ENCODE results near the gene TUFT1.

TUFT1 gene, protein sequence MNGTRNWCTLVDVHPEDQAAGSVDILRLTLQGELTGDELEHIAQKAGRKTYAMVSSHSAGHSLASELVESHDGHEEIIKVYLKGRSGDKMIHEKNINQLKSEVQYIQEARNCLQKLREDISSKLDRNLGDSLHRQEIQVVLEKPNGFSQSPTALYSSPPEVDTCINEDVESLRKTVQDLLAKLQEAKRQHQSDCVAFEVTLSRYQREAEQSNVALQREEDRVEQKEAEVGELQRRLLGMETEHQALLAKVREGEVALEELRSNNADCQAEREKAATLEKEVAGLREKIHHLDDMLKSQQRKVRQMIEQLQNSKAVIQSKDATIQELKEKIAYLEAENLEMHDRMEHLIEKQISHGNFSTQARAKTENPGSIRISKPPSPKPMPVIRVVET

DNA sequence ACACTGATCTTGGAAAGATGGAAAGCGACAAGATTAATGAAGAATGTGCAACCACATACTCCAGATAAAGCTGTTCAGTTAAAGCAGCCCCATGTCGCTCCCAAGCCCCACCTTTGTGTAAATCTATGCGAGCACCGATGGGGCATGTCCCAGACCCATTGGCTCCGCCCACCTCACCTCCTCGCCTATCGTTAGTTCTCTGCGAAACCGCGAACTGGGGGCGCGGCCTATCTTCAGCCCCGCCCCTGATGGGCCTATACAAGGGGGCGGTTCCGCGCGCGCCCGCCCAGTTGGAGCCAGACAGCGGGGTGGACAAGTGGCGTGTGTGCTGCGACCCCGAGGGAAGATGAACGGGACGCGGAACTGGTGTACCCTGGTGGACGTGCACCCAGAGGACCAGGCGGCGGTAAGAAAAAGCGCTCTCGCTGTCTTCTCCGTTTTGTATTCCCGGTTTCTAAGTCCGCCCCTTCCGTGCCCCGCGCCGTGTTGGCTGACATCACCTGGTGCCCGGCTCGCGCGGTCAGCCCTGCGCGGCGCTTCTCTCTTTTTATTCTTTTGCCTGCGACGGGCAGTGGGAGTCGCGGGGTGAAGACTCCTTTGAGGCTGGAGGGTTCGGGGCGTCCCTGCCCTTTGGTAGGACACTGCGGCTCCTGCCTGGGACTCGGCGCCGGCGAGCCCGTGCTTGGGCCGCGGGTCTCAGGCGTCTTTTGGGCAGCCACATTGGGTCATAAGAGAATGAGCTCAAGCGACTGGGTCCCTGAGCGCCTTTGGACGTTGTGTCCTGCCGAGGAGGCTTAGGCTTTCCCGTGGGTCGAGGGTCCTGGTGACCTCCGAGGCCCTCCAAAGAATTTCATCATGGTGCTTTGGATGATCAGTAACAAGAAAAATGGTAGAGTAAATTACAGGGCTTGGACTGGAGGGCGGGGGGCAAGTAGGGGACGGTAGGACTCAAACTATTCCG lies at the start of gene TUFT1:
Gene TUFT1, plus strand, starts transcription at position 289 of the 961 bp plus-strand sequence. Its CDS starts 58 bp downstream, at position 347.
- DNase-seq = peak; percentile 96

DNA sequence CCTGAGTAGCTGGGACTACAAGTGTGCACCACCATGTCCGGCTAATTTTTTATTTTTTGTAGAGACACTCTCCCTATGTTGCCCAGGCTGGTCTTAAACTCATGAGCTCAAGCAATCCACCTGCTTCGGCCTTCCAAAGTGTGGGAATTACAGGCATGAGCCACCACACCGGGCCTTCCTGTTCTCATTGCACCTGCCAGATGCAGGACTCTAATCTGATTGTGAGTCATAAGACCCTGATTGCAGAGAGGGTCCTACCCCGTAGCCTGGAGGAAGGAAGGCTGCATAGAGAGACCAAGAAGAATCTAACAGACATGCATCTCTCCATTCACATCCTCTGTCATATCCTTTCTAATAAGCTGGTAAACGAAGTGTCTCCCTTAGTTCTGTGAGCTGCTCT lies 48.5 kb upstream of the TUFT1 start:
- DNase-seq = no peak

DNA sequence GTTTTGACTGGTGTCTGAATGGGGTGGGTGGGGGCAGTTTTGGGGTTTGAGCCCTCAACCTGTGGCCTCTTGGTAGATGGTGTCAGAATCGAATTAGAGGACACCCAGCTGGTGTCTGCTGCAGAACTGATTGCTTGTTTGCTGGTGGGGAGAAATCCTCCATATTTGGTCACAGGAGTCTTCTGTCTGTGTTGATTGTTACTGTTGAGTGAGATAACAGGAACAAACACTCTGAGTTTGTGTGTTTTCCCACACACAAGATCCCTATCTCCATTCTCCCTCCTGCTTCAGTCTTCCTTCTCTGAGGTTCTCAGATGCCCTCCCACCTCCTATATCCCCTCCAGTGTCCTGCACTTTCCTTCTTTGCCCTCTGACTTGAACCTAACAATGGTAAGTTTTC lies 48.0 kb upstream of the TUFT1 start:
- no peak for DNase-seq

DNA sequence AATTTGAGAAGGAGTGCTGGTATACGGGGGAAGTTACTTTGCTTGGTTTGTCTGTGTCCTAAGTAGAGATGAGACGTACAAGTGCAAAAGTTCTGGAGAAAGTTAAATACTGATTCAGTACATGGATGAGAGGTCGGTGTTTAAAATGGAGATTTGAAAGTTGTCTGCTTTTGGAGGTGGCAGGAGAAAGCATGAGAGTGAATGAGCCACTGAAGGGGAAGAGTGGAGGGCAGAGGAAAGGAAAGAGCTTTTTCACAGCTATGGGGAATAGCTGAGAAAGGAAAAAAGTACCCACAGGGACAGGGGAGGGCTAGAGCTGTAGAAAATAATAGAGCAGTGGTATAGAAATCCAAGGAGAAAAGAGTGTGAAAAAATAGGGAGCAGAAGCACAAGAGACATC lies 47.1 kb upstream of the TUFT1 start:
- no peak for DNase-seq

DNA sequence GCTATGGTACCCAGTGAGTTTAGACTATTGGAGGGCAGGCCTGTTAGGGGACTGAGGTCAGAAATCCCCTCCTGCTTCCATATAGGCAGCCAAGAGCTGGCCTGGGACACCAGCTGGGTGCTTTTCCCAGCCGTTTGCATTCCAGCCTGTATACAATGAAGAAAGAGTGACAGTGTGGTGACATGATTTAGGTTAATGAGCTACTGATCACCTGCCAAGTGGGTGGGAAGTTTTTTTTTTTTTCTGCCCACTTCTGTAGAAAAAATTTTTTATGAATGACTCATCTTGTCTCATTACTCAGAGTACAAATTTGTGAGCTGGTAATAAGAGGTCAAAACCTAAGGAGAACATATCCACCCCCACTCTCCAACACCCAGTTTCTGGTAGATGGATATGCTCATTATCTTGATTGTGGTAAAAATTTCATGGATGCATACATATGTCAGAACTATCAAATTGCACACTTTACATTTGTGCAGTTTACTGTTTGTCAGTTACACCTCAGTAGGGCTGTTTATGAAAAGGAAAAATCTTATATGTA lies 45.3 kb upstream of the TUFT1 start:
- DNase-seq = no peak

DNA sequence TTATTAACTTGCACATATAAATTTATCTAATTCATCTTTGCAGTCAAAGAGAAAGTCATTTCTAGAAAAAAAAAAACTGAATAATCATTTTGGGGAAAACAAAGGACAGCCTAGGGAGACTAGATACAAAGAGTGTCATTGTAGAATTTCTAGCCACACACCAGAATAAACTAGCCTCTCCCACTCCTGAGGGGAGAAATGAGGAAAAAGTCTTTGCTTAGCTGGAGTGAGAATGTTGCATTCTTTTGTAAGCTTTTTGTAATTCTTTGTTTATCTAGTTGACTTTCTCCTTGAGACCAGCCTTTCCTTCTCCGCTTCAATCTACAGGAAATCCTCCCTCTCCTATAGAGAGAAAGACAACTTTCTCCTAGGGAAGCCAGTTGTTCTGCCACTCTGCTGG lies 44.8 kb upstream of the TUFT1 start:
- DNase-seq = no peak

DNA sequence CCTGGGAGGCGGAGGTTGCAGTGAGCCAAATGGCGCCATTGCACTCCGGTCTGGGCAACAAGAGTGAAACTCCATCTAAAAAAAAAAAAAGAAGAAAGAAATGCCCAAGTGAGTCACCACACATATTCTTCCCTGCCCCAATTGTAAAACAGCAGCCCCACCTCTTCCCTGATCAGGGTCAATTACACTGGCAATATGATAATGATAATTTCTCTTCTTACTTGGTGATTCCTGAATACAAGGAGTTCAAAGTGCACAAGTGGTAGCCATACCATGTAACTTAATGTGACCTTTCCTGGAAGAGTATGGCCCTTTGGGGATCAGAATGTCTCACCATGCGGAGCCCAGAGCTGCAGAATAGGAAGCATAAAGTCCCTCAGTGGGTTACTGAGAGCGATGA lies 40.7 kb upstream of the TUFT1 start:
- DNase-seq = no peak

DNA sequence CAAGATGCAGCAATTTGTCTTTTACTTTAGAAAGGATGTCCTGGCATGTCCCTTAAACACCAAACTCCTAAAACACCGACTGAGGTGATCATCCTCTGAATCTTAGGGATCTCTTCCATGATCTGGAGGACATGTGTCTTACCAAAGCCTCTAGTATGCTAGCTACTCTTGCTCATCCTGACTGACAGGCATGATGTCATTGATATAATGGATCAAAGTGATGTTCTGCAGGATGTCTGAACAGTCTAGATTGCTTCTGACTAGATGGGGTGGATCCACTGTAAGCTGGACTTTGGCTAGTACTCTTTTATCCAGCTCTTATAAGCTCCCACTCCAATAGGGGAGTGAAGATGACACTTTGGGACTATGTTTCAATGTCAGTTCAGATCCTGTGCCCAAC lies 40.2 kb upstream of the TUFT1 start:
- no peak for DNase-seq

DNA sequence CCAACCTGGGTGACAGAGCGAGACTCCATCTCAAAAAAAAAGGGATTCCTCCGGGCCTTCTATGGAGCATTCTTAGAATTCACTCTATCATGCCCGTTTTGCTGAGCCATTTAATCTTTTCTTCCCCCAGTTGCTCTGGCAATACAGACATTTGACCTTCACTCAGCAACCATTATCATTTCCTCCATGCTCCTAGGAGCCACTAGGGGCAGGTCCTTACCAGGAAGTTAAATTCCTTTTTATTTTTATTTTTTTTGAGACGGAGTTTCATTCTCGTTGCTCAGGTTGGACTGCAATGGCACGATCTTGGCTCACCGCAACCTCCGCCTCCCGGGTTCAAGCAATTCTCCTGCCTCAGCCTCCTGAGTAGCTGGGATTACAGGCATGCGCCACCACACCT lies 38.6 kb upstream of the TUFT1 start:
- no peak for DNase-seq

DNA sequence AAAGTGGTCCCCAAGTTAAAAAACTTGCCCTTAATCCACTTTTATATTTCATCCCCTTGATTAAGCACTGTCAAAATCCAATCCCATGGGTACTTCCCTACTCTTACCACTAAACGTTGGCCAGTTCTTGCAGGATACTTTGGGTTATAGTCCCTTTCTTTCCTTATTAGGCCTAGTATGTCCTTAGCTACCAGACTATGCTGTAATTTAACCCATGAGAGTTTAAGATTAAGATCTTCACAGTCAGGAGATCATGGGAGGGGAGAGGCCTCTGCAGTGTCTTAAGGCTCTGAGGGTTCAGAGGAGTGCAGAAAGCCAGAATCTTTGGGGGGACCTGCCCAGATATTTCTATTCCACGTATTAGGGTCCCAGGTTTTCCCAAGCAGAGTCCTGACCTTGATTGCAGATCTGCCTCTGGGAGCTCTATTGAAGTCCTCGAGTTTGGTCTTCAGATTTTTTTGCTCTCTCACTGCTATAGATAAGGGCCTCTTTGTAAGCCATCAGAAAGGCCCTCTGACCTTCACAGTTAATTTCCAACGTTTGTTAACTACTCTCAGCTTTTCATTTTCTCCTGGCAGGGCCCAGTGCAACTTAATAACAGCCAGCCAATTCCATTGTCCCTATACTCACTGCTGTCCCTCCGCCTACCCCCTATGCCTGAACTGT lies 37.9 kb upstream of the TUFT1 start:
- no peak for DNase-seq

DNA sequence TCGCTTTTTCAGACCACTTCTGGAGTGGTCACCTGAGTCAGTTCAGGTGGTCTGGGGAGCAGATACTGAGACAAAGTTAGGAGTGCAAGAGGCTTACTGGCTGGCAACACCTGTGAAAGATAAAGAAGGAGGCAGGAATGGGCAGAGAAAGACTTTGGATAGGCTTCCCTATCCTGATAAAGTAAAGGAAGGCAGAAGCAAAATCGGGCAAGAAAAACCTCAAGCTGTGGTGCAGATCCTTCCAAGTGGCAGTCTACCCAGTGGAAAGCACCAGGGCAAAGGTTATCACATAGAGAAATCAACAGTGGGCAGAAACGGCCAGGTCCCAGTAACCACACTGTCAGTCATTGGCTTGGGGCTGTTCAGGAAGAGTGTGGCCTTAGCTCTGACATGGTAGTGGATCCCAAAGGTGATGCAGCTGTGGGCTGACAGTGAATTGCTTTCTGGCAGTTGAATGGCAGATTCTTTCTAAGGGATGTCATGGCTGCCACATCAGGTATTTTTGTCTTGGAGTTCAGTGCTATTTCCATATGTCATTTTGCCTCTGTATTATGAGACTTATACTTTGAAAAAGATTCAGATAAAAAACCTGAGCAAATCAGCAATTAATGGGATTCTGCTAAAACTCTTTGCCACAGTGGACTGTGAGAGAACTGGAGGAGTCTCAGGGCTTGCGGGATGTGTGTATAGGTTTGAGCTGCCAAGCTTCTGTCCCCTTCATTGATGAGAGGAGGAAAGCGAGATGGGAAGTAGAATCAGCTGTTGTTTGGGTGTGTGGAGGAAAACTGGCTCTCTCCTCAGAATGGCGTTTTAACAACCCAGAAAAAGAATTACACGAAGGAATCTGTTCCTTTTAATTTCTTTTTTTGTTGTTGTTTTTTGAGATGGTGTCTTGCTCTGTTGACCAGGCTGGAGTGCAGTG lies 37.0 kb upstream of the TUFT1 start:
- DNase-seq = no peak

DNA sequence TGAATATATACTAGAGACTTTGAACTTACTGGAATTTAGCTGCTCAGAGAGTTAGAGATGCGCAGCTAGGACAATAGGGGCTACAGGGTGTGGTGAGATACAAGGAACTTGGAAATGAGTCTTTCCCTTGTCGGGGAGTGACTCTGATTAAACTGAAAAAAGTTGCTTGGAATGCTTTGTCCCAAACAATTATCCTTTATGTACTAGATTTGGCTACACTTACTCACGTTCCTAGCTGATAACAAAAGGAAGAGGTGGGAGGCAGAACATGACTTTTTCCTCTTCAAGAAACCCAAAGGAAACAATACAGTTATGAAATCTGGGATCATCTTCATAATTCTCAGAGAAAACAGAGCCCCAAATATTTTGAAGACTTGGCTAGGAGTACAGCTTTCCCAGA lies 35.9 kb upstream of the TUFT1 start:
- DNase-seq = no peak

DNA sequence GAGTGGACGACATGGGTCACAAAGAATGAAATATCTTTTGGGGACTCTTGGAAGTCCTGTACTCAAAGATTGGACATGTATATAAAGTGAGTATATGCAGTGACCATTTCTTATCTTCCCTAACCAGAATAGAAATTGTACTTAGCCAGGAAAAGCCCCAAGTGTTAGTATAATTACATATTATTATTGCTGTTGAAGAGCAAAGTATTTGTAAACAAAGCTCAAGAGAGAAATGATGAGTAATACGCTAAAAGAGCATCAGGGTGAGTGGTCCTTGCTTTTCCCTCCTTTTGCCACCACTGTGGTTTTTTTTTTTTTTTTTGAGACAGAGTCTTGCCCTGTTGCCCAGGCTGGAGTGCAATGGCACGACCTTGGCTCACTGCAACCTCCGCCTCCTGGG lies 35.4 kb upstream of the TUFT1 start:
- DNase-seq = no peak

DNA sequence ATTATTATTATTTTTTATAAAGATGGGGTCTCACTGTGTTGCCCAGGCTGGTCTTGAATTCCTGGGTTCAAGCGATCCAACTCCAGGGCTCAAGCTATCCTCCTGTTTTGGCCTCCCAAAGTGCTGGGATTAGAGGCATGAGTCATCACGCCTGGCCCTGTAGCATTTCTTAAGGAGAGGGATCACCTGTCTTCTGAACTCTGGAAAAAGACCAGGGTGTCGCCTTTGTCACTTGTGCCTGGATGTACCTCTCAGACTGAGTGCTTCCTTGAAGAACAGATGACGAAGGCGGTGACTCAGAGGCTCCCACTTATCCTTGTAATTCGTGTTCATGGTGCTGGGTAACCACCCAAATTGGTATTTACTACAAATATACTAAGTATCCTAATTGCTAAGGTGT lies 31.3 kb upstream of the TUFT1 start:
- no peak for DNase-seq

DNA sequence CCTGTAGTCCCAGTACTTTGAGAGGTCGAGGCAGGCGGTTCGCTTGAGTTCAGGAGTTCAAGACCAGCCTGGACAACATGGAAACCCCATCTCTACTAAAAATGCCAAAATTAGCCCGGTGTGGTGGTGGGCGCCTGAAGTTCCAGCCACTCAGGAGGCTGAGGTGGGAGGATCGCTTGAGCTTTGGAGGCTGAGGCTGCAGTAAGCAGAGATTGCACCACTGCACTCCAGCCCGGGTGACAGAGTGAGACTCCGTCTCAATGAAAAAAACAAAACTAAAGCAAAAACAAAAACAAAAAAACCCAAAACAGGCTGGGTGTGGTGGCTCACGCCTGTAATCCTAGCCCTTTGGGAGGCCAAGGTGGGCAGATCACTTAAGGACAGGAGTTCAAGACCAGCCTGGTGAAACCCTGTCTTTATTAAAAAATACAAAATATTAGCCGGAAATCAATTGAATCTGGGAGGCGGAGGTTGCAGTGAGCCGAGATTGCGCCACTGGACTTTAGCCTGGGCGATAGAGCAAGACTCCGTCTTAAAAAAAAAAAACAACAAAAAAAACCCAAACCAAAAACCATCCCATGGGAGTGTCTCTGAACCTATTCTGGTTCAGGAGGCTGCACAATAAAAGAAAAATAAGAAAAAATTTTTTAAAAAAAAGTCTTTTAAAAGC lies 30.6 kb upstream of the TUFT1 start:
- DNase-seq = no peak

DNA sequence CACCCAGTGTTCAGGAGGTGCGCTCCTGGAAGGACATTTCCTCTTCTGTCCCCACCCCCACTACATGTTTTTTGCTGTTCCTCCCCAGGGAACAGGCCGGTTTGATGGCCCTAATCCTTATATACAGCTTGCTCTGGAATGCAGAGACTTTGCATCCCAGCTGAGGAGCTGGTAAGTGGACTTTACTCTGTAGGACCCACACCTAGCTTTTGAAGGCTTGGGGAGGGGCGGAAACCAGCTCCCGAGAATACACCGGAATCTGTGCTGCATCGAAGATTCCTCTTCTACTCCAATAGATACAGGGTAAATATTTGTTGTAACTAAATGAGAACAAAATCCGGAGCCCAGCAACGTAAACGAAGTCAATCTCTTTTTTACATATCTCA lies 30.1 kb upstream of the TUFT1 start:
- no peak for DNase-seq

DNA sequence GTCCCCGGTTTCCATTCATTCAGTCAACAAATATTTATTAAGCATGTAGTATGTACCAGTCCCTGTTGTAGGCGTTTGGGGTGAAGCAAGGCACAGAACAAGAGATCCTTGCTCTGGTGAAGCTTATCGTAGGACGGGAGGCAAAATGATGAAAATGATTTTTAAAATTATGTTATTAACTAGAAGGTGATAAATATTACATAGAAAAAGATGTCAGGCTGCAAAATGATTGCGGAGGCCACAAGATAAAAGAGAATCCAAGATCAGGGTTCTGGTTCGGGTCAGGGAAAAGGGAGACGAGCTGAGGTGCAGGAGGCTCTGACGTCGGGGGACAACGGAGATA lies 29.5 kb upstream of the TUFT1 start:
- DNase-seq = no peak

DNA sequence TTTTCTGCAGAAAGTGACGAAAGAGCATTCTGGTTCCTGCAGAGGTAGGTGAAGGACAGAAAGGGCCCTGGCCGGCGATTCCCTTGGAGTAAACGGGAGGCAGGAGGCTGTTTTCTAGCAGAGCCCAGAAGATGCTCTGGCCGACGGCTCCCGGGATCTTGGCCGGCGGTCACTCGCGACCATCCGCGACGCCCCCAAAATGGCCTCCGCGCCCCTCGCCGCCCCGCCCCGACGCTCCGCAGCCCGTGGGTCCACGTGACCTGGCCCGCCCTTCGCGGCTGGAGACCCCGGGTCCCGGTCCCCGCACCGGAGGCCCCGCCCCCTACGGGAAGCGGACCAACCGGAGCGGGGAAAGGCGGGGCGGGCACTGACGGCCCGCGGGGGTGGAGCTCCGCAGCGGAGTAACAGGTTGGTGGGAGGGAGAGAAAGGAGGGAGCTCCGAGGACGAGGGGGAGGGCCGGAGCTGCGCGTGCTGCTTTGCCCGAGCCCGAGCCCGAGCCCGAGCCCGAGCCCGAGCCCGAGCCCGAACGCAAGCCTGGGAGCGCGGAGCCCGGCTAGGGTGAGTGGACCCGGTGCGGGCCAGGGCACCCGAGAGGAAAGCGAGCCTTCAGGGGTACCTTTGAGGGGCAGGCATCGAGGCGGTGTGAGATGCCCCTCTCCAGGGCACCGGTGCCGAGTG lies 29.0 kb upstream of the TUFT1 start, which contains the start of gene CGN:
Gene CGN, plus strand, starts transcription at position 431 of the 679 bp plus-strand sequence. CDS start 7,133 bp downstream, outside the sequence.
- DNase-seq = peak; percentile 88

DNA sequence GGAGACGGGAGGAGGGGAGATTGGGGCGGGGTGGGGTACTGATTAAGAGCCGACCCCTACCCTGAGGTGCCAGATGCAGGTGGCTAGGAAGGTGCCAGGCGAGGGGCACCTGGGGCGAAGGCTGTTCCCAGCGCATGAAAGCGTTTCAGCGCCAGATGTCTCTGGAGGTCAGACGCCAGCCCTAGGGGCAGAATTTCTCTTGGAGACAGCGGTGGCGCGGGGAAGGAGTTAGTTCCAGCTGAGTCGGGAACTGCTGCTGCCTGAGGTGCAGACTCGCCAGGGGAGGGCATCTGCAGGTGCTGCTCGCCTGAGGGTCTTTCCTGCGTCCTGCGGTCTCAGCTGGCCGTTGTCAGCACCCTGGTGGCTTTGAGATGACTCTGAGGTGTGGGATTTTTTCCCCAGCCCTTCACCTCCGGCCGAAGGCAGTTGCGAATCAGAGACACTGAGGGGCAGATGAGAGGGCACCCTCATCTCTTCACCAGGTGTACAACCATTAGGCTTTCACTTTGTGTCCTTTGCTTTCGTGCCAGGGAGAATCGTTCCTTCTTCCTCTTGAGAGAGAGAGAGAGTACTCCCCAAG lies 28.4 kb upstream of the TUFT1 start:
- DNase-seq = peak; percentile 22

DNA sequence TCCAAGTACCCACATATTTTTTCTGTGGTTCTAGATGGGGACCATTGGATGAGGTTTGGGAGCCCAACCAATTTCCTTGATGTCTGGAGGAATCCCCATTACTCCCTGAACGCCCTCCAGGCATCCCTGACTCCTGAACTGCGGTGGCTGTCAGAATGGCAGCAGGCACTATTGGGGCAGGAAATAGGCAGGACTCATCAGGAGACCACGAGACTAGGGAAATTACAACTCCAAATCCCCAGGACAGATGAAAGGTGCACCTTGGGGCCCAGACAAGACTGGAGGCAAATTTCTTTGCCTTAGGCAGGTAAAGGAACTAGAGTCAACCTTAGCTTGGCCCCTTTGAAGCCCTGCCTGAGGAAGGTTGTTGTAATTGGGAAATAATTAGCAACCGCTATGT lies 27.8 kb upstream of the TUFT1 start:
- no peak for DNase-seq
